T-helper 2 cell treated with Interferon-gamma antibody and Interleukin-4, amounts not matched to agents 5 μg/mL and 100 μg/mL, for 36 hours (primary cell): ENCODE measurements around the gene DDX60.
A peak's percentile ranks its signal among the peaks of the same experiment; 100 is the strongest.
"Not testable (repeated sequence)": the region's sequence is repeated elsewhere in the genome, so short reads cannot be mapped to it uniquely, and the experiment has no call there.

Experiments
- DNase-seq: peaks from one replicate; pipeline ENCODE4 v3.0.0; 2021; ENCODE audit warnings: low spot score
- H3K27ac Mint-ChIP-seq: one replicate; pipeline ENCODE4 v1.8.0; 2021; ENCODE audit warnings: mild to moderate bottlenecking, mixed read lengths
- H3K27me3 Mint-ChIP-seq: one replicate; pipeline ENCODE4 v1.8.0; 2021; ENCODE audit warnings: low read depth, mixed read lengths
- H3K36me3 Mint-ChIP-seq: one replicate; pipeline ENCODE4 v1.8.0; 2021; ENCODE audit warnings: low read depth, mixed read lengths
- H3K4me1 Mint-ChIP-seq: one replicate; pipeline ENCODE4 v1.8.0; 2021; ENCODE audit warnings: low read depth, mixed read lengths
- H3K4me3 Mint-ChIP-seq: one replicate; pipeline ENCODE4 v1.8.0; 2022; ENCODE audit warnings: mild to moderate bottlenecking, moderate library complexity, mixed read lengths
- H3K9me3 Mint-ChIP-seq: one replicate; pipeline ENCODE4 v1.8.0; 2021; ENCODE audit warnings: mixed read lengths

DDX60 gene

GRCh38 chr4:168318266-168318895 lies at the start of gene DDX60:
Gene DDX60, minus strand, starts transcription at chr4:168318752. Its CDS starts 7,493 bp downstream, at chr4:168311259.
- peaks cover 4% of the 10 kb centered on the region for H3K27me3 Mint-ChIP-seq
- peak within 1 kb of the TSS; percentile 93 for H3K27ac Mint-ChIP-seq
- H3K4me1 Mint-ChIP-seq: peaks cover 42% of the 10 kb centered on the region
- DNase-seq: peak; percentile 79
- peaks cover 32% of the 10 kb centered on the region for H3K36me3 Mint-ChIP-seq
- peaks cover 15% of the 10 kb centered on the region for H3K9me3 Mint-ChIP-seq
- H3K4me3 Mint-ChIP-seq: peak within 1 kb of the TSS; percentile 92

- Mint-ChIP-seq H3K4me3 (no peak overlapping the region), H3K4me1 (peaks cover 6% of the 10 kb centered on the region), H3K9me3 (no peaks in the 10 kb centered on the region), H3K27ac (no peak overlapping the region), H3K36me3 (peaks cover 22% of the 10 kb centered on the region), H3K27me3 (no peaks in the 10 kb centered on the region)
- DNase-seq: no peak
These were observed 48.5 kb upstream of the DDX60 start for GRCh38 chr4:168367065-168367464.

- Mint-ChIP-seq H3K36me3 (peaks cover 23% of the 10 kb centered on the region), H3K27me3 (no peaks in the 10 kb centered on the region), H3K4me1 (peaks cover 8% of the 10 kb centered on the region), H3K27ac (no peak overlapping the region), H3K9me3 (no peaks in the 10 kb centered on the region), H3K4me3 (no peak overlapping the region)
- DNase-seq: no peak
These were observed 43.5 kb upstream of the DDX60 start for GRCh38 chr4:168362025-168362401.

GRCh38 chr4:168361365-168362024 lies 42.9 kb upstream of the DDX60 start:
- DNase-seq: no peak
- Mint-ChIP-seq H3K4me3 (no peak overlapping the region), H3K9me3 (no peaks in the 10 kb centered on the region), H3K36me3 (peaks cover 23% of the 10 kb centered on the region), H3K4me1 (peaks cover 9% of the 10 kb centered on the region), H3K27me3 (no peaks in the 10 kb centered on the region), H3K27ac (no peak overlapping the region)

- DNase-seq: no peak
- no peaks in the 10 kb centered on the region for H3K27me3 Mint-ChIP-seq
- peaks cover 23% of the 10 kb centered on the region for H3K36me3 Mint-ChIP-seq
- H3K9me3 Mint-ChIP-seq: no peaks in the 10 kb centered on the region
- H3K4me3 Mint-ChIP-seq: no peak overlapping the region
- H3K27ac Mint-ChIP-seq: no peak overlapping the region
- H3K4me1 Mint-ChIP-seq: peaks cover 9% of the 10 kb centered on the region
These were observed 41.7 kb upstream of the DDX60 start for GRCh38 chr4:168360271-168360670.

GRCh38 chr4:168357941-168358340 lies 39.4 kb upstream of the DDX60 start:
- Mint-ChIP-seq H3K27me3 (no peaks in the 10 kb centered on the region), H3K36me3 (peaks cover 18% of the 10 kb centered on the region), H3K9me3 (no peaks in the 10 kb centered on the region), H3K4me1 (peaks cover 3% of the 10 kb centered on the region), H3K27ac (no peak overlapping the region), H3K4me3 (no peak overlapping the region)
- no peak for DNase-seq

- no peak for DNase-seq
- H3K27me3 Mint-ChIP-seq: no peaks in the 10 kb centered on the region
- H3K9me3 Mint-ChIP-seq: peaks cover 8% of the 10 kb centered on the region
- no peak overlapping the region for H3K4me3 Mint-ChIP-seq
- peaks cover 3% of the 10 kb centered on the region for H3K4me1 Mint-ChIP-seq
- no peak overlapping the region for H3K27ac Mint-ChIP-seq
- H3K36me3 Mint-ChIP-seq: peaks cover 4% of the 10 kb centered on the region
These were observed 35.2 kb upstream of the DDX60 start for GRCh38 chr4:168353746-168354145.

- Mint-ChIP-seq H3K4me3 (no peak overlapping the region), H3K27ac (no peak overlapping the region), H3K9me3 (no peaks in the 10 kb centered on the region), H3K4me1 (peaks cover 2% of the 10 kb centered on the region), H3K36me3 (no peaks in the 10 kb centered on the region), H3K27me3 (peaks cover 6% of the 10 kb centered on the region)
- DNase-seq: no peak
These were observed 19.0 kb upstream of the DDX60 start for GRCh38 chr4:168337550-168337940.

GRCh38 chr4:168336837-168337549 lies 18.4 kb upstream of the DDX60 start:
- no peak overlapping the region for H3K27ac Mint-ChIP-seq

GRCh38 chr4:168335621-168336020 lies 17.1 kb upstream of the DDX60 start:
- H3K27ac Mint-ChIP-seq: no peak overlapping the region
- H3K4me3 Mint-ChIP-seq: no peak overlapping the region
- no peak for DNase-seq
- no peaks in the 10 kb centered on the region for H3K36me3 Mint-ChIP-seq
- H3K4me1 Mint-ChIP-seq: peaks cover 2% of the 10 kb centered on the region
- no peaks in the 10 kb centered on the region for H3K9me3 Mint-ChIP-seq
- H3K27me3 Mint-ChIP-seq: peaks cover 2% of the 10 kb centered on the region

More at GRCh38 chr4:168336837-168337549, 18.4 kb upstream of the DDX60 start:
- Mint-ChIP-seq H3K4me1 (peaks cover 2% of the 10 kb centered on the region), H3K4me3 (no peak overlapping the region), H3K9me3 (no peaks in the 10 kb centered on the region), H3K27me3 (peaks cover 8% of the 10 kb centered on the region), H3K36me3 (no peaks in the 10 kb centered on the region)
- no peak for DNase-seq

GRCh38 chr4:168334053-168334452 lies 15.5 kb upstream of the DDX60 start:
- Mint-ChIP-seq H3K27me3 (peaks cover 14% of the 10 kb centered on the region), H3K4me1 (peaks cover 2% of the 10 kb centered on the region), H3K9me3 (no peaks in the 10 kb centered on the region), H3K36me3 (no peaks in the 10 kb centered on the region), H3K4me3 (no peak overlapping the region), H3K27ac (no peak overlapping the region)
- DNase-seq: no peak

GRCh38 chr4:168330575-168330974 lies 12.0 kb upstream of the DDX60 start:
- not testable (repeated sequence) for H3K27ac Mint-ChIP-seq, H3K4me3 Mint-ChIP-seq, H3K36me3 Mint-ChIP-seq, H3K9me3 Mint-ChIP-seq, H3K4me1 Mint-ChIP-seq, DNase-seq
- peaks cover 17% of the 10 kb centered on the region for H3K27me3 Mint-ChIP-seq

GRCh38 chr4:168325591-168325990 lies 7.0 kb upstream of the DDX60 start:
- no peak overlapping the region for H3K27ac Mint-ChIP-seq
- H3K36me3 Mint-ChIP-seq: peaks cover 15% of the 10 kb centered on the region

GRCh38 chr4:168321006-168321405 lies 2.5 kb upstream of the DDX60 start:
- peaks cover 35% of the 10 kb centered on the region for H3K4me1 Mint-ChIP-seq
- no peak overlapping the region for H3K4me3 Mint-ChIP-seq

More at GRCh38 chr4:168325591-168325990, 7.0 kb upstream of the DDX60 start:
- Mint-ChIP-seq H3K27me3 (peaks cover 19% of the 10 kb centered on the region), H3K9me3 (peaks cover 15% of the 10 kb centered on the region), H3K4me3 (no peak overlapping the region), H3K4me1 (peaks cover 7% of the 10 kb centered on the region)
- DNase-seq: no peak

More at GRCh38 chr4:168321006-168321405, 2.5 kb upstream of the DDX60 start:
- Mint-ChIP-seq H3K36me3 (peaks cover 29% of the 10 kb centered on the region), H3K27ac (peak overlapping the region; percentile 45), H3K9me3 (peaks cover 15% of the 10 kb centered on the region), H3K27me3 (peaks cover 6% of the 10 kb centered on the region)
- no peak for DNase-seq
